Measurements from ENCODE around the gene RBM6. TPM values are rescaled to one million over a fixed set of nuclear protein-coding genes. Genes with fewer than 3 reads are reported as not detected.

The RBM6 gene
- total and polyA plus RNA-seq, 2 of the 4 experiments (the other 2 are of a cell fraction): 38.5 to 64.6 TPM

GRCh38 chr3:49926117-49926728, 13.7 kb upstream of the RBM6 start:
- POLR2A ChIA-PET (ENCODE audit: unreplicated experiment): no interaction called here
- ATAC-seq (ENCODE audit: low read depth): no peak
- H3K9me1 ChIP-seq (ENCODE audit: insufficient read depth, low read length): peaks cover 5% of the 10 kb centered on the region; the same call in 1 of the 2 replicates

More at GRCh38 chr3:49926117-49926728, 13.7 kb upstream of the RBM6 start:
- BruUV-seq (replicated peaks): no TSS peak
- H2BK5ac ChIP-seq (ENCODE audit: low read depth, low read length, poor library complexity, severe bottlenecking): no peak overlapping the region
- H3K79me1 ChIP-seq (ENCODE audit: low read depth in 1 of 2, low read length in 2 of 2): peaks cover 16 to 36% of the 10 kb centered on the region in 2 experiments
- no peak overlapping the region for H3K14ac ChIP-seq (replicated peaks; ENCODE audit: low read depth, low read length)
- no peaks in the 10 kb centered on the region for H3K9me3 ChIP-seq (ENCODE audit: control insufficient read depth, insufficient read depth, low read length)
- intact Hi-C loops (cut with micrococcal nuclease): no loop called here
- DNase-seq: no peak
- H4K5ac ChIP-seq (ENCODE audit: low read depth, low read length): no peak overlapping the region
- no peak overlapping the region for H3K27ac ChIP-seq (ENCODE audit: insufficient read depth, low read length)
- H3K4me3 ChIP-seq (ENCODE audit: insufficient read depth, low read depth, low read length): no peak overlapping the region
- no peak overlapping the region for H2BK15ac ChIP-seq (ENCODE audit: low read depth, low read length)
- H4K91ac ChIP-seq (ENCODE audit: insufficient read depth, low read depth, low read length): no peak overlapping the region
- TF ChIP-seq CEBPB (IDR thresholded peaks at IDR 0.05; ENCODE audit: low read depth, low read length) (0 out of 2 replicates have a peak, but pooled peaks have one; percentile 5), POLR2A (IDR thresholded peaks at IDR 0.05; ENCODE audit: low read depth, low read length) (no peak)
- H3K9ac ChIP-seq (ENCODE audit: low read depth, low read length): no peak overlapping the region
- peaks cover 8% of the 10 kb centered on the region for H3K4me1 ChIP-seq (ENCODE audit: control insufficient read depth, insufficient read depth, low read length)
- H4K20me1 ChIP-seq (ENCODE audit: insufficient read depth, low read length): no peaks in the 10 kb centered on the region
- H2AK9ac ChIP-seq (replicated peaks; ENCODE audit: low read depth, low read length, poor library complexity): no peak overlapping the region
- no peak overlapping the region; the same call in 1 of the 2 replicates for H3K23ac ChIP-seq (ENCODE audit: low read depth, low read length)
- dilution Hi-C loops (cut with HindIII; ENCODE audit: low sequenced_read_pairs, unreplicated experiment): no loop called here
- no peak overlapping the region for H3K4ac ChIP-seq (ENCODE audit: low read depth, low read length)
- CTCF ChIA-PET: no interaction called here
- no peak overlapping the region for H2AK5ac ChIP-seq (ENCODE audit: low read depth, low read length)
- WGBS, 2 experiments (ENCODE audit: extremely low coverage in 2 of 2, insufficient read length in 1 of 2): 100% methylated on average over 1 of the region's 4 CpGs; no CpG with 5 or more reads in 1 of the 2 experiments
- no peak overlapping the region for H3K4me2 ChIP-seq (ENCODE audit: low read depth, low read length)
- H3K18ac ChIP-seq (ENCODE audit: low read depth, low read length): no peak overlapping the region
- H2AFZ ChIP-seq (replicated peaks; ENCODE audit: low read length, poor library complexity): no peak overlapping the region
- H3K56ac ChIP-seq (ENCODE audit: extremely low read depth, insufficient read depth, low read length): no peak overlapping the region
- no peaks in the 10 kb centered on the region for H3K27me3 ChIP-seq (ENCODE audit: control insufficient read depth, insufficient read depth, low read length)
- no peak overlapping the region for H4K8ac ChIP-seq (ENCODE audit: low read depth in 2 of 2, low read length in 2 of 2)
- no peak overlapping the region for H2BK20ac ChIP-seq (ENCODE audit: low read depth, low read length)
- H3K36me3 ChIP-seq (ENCODE audit: control insufficient read depth, insufficient read depth, low read length): no peaks in the 10 kb centered on the region
- in situ Hi-C loops (cut with MboI; ENCODE audit: low sequenced_read_pairs): no loop called here
- H2BK120ac ChIP-seq (ENCODE audit: low read depth, low read length): no peak overlapping the region
